Hepatocyte (in vitro differentiated cells): Measurements from ENCODE around the gene BMP6.

Experiments used
- CTCF ChIP-seq: fragments of 200-600 bp; sonication (generic); IDR thresholded peaks from 2 replicates; pipeline ENCODE4 v1.5.1; 2016; ENCODE audit warnings: antibody characterized with exemption, mild to moderate bottlenecking; ENCODE audit not compliant: poor library complexity
- EZH2 ChIP-seq: fragments of 200-600 bp; sonication (generic); IDR thresholded peaks from 2 replicates; pipeline ENCODE4 v1.6.1; 2016; ENCODE audit warnings: antibody characterized with exemption, mild to moderate bottlenecking, borderline replicate concordance

- TF ChIP-seq EZH2 (no peak), CTCF (no peak)
Measured at GRCh38 chr6:7866526-7866925, 140.6 kb downstream of the BMP6 start.
